GM10847 (cell line): ENCODE measurements around the gene DYNC1I1.

Experiments
- POLR2A ChIP-seq: IDR thresholded peaks from 2 replicates; pipeline ENCODE4 v1.6.1; 2011; ENCODE audit not compliant: insufficient read length; ENCODE audit errors: extremely low read depth

DYNC1I1 gene

GRCh38 chr7:95772298-95772770 is at the start of gene DYNC1I1:
Gene DYNC1I1, plus strand, starts transcription at chr7:95772554. Its CDS starts 32,176 bp downstream, at chr7:95804730.
- TF ChIP-seq POLR2A: no peak

DNA sequence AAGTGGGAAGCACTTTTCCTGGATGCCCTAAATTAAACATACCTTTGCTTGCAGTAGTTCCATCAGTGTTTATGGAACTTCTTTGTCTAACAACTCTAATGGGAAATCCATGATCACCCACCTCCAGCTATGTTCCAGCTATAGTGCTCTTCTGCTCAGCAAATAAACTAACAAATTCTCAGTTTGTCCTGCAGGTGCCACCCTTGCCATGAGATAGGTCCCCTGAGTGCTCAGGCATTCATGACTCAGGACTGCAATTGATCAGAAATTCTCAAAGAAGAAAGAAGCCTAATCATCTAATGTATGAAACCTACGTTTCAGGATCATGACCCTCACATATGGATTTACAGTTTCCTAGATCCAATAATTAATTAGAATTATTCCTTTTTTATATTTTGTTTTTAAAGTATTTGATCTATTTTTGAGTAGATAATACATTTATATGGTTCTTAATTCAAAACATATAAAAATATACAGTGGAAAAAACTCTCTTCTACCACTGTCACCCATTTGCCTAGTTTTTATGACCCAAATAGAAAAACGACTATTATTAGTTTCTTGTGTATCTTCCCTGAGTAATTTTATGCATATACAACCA is 48.7 kb upstream of the DYNC1I1 start:
- TF ChIP-seq POLR2A: no peak

DNA sequence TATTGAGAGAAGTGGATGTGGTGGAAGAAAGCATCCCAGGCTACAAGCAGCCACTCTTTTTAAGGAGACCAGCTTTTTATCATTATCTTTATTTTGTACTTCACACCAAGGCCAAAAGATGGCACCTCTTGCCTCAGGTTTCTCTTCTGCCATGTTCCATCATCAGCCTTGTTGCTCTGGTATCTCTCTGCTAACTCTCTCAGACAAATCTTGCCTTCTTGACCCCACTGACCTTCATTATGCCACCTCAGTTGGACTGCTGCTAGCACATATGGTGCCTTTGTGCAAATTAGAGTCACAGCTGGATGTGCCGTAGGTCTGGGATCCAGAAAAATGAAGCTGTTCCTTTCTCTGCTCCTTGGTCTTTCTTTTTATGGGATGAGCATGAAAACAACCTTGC is 47.1 kb upstream of the DYNC1I1 start:
- no peak for TF ChIP-seq POLR2A

GRCh38 chr7:95730493-95731280 is 41.7 kb upstream of the DYNC1I1 start:
- TF ChIP-seq POLR2A: no peak

- TF ChIP-seq POLR2A: no peak
These were observed 35.7 kb upstream of the DYNC1I1 start for GRCh38 chr7:95736635-95737034.

DNA sequence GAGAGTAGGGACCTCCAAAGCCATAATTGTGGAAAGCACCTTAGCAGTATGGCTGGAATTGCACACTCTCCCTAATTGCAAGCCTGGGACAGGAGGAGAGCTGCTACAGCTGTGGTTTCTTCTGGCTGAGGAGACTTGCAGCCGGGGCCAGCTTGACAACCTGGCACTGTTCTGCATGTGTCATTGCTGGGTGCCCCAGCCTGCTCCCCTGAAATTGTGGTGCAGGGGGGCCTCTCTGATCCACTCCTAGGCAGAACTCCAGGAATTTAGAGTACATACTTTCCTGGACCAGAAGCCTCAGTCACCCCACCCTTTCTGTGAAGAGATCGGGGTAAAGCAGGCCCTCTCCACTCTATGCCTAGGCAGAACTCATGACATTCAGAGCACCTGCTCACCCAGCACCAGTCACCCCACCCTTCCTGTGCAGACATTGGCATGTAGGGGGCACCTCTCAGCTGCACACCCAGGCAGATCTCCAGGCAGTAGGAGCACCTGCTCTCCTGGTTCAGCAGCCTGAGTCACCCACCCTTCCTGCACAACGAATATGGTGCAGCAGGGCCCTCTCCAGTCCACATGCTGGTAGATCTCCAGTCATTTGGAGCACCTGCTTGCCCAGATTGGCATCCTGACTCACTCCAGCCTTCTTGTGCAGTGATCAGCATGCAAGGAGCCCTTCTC is 34.4 kb upstream of the DYNC1I1 start:
- TF ChIP-seq POLR2A: no peak

DNA sequence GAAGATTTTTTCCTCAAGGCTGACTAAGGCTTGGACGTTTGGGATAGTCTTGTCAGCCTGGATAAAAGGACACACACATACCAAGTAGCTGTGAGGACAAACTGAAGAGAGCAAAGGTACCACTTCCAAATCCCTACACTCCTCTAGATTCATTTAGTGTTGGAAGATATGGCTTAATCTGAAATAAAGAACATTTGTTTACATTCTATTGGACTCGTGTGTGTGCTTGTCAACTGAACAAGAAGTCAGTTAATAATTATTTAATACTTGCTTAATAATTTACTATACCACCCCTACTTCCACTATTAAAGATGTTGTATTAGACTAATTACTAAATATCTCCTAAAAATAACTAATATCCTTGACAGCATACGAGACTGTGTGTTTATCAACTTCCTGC is 23.3 kb upstream of the DYNC1I1 start:
- TF ChIP-seq POLR2A: no peak

- TF ChIP-seq POLR2A: no peak
These were observed 22.8 kb upstream of the DYNC1I1 start for GRCh38 chr7:95749515-95749914.

DNA sequence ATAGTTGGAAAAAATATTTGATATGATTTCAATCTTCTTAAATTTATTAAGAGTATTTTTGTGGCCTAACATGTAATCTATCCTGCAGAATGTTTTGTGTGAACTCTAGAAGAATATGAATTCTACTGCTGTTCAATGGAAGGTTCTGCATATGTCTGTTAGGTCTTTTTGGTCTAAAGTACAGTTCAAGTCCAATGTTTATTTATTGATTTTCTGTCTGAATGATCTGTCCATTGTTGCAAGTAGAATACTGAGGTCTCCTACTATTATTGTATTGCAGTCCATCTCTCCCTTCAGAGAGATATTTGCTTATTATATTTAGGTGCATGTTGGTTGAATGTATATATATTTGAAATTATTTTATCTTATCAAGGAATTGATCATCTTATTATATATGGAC is 18.9 kb upstream of the DYNC1I1 start:
- TF ChIP-seq POLR2A: no peak

GRCh38 chr7:95755277-95755934 is 16.9 kb upstream of the DYNC1I1 start:
- no peak for TF ChIP-seq POLR2A

GRCh38 chr7:95758187-95758586 is 14.2 kb upstream of the DYNC1I1 start:
- no peak for TF ChIP-seq POLR2A

- no peak for TF ChIP-seq POLR2A
These were observed 6.3 kb upstream of the DYNC1I1 start for GRCh38 chr7:95766086-95766485.

DNA sequence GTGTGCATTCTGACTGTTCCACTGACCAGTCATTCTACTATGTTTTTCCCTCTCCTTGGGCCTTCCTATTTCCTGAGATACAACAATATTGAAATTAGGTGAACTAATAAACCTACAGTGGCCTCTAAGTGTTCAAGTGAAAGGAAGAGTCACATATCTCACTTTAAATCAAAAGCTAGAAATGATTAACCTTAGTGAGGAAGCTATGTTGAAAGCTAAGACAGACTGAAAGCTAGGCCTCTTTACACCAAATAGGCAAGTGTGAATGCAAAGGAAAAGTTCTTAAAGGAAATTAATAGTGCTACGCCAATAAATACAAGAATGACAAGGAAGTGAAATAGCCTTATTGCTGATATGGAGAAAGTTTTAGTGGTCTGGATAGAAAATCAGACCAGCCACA is 5.7 kb upstream of the DYNC1I1 start:
- no peak for TF ChIP-seq POLR2A

DNA sequence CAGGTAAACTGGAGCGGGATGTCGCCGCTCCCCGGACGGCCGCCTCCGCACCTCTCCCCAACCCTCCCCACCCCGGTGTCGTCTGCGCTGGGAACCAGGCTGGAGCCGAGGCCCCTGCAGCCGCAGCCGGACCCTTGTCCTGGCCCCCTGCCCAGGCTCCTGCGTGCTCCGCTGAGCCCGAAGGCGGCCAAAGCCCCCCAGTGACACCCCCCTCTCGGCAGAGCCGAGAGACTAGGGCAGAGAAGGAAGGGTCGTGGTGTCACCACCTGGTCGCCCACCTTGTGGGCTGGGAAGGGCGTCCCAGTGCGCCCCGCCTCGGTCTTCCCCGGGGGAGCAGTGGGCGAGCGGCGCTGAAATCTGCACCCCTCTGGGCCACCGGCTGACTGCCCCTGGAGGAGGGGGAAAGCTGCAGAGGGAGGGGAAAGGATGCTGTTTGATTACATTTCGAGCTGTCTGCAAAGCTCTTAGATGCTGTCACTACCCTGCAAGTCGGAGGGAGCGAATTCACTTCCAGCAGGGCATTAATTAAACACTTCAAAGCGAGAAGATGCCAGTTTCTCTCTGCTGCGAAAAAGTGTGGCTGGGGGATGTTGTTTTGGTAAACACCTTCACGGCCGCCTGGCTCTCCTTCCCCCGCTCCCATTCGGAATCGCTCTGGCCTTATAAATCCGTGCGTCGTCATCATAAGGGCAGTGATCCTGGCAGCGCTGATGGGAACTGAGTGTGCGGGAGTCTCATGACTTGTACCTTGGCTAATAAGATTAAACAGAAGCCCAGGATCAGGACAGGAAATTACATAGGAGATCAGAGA is 622 bp downstream of the DYNC1I1 start:
- no peak for TF ChIP-seq POLR2A
